ENCODE data around the gene JPH3. TPM values are rescaled to one million over a fixed set of nuclear protein-coding genes. Genes with fewer than 3 reads are reported as not detected.

JPH3 gene
- total RNA-seq, 1 experiment from 2014 or later: 0.57 TPM

DNA sequence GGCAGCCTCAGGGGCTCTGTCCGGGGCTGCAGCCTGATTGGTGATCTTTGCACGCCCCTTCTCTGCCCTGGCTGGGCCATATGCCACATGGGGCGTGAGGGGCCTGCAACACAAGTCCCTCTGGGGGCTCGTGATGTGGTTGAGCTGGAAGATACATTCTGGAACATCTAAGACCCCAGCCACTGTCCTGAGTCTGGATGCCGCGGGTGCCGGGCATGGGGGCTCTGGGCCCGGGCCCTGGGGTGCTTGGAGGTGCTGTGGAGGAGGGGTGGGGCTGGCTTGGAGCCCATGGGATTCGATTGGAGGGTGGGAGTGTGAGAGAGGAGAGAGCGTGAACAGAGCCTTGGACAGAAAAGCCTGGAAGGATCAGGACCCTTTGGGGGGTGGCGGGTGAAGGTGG, 39.4 kb downstream of the JPH3 start:
- Mint-ChIP-seq H3K9me3 (ENCODE audit: low read depth, unreplicated experiment) (no peaks in the 10 kb centered on the region), H3K36me3 (ENCODE audit: insufficient read depth, unreplicated experiment) (peaks cover 7% of the 10 kb centered on the region), H3K27ac (ENCODE audit: unreplicated experiment) (no peak overlapping the region), H3K27me3 (ENCODE audit: unreplicated experiment) (peaks cover 98% of the 10 kb centered on the region), H3K4me3 (ENCODE audit: low read depth, unreplicated experiment) (no peak overlapping the region), H3K4me1 (ENCODE audit: low read depth, unreplicated experiment) (no peaks in the 10 kb centered on the region)
- TF ChIP-seq, protein P1, sequence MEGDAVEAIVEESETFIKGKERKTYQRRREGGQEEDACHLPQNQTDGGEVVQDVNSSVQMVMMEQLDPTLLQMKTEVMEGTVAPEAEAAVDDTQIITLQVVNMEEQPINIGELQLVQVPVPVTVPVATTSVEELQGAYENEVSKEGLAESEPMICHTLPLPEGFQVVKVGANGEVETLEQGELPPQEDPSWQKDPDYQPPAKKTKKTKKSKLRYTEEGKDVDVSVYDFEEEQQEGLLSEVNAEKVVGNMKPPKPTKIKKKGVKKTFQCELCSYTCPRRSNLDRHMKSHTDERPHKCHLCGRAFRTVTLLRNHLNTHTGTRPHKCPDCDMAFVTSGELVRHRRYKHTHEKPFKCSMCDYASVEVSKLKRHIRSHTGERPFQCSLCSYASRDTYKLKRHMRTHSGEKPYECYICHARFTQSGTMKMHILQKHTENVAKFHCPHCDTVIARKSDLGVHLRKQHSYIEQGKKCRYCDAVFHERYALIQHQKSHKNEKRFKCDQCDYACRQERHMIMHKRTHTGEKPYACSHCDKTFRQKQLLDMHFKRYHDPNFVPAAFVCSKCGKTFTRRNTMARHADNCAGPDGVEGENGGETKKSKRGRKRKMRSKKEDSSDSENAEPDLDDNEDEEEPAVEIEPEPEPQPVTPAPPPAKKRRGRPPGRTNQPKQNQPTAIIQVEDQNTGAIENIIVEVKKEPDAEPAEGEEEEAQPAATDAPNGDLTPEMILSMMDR (IDR thresholded peaks at IDR 0.05; ENCODE audit: unreplicated experiment): no peak
- DNase-seq: no peak
- no TSS peak for BruUV-seq (replicated peaks)
- CTCF ChIA-PET: no interaction called here
- intact Hi-C loops (cut with micrococcal nuclease; ENCODE audit: unreplicated experiment): no loop called here

DNA sequence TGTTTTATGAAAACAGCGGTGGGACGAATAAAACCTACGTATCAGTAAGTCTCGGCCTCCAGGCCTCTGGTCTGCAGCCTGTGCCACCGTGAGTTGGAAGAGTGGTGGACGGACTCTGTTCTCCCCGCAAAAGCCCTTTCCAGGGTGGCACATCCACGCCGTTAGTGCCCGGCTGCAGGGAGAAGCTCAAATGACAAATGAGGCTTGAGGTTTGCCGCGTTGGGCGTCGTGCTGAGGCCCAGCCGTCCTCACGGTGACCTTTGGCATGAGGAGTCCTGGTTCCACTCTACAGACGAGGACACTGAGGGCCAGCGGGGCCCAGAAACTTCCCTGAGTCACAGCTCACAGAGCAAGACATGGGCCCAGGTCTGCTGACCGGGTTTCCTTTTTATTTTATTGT, 40.2 kb downstream of the JPH3 start:
- intact Hi-C loops (cut with micrococcal nuclease; ENCODE audit: unreplicated experiment): no loop called here

DNA sequence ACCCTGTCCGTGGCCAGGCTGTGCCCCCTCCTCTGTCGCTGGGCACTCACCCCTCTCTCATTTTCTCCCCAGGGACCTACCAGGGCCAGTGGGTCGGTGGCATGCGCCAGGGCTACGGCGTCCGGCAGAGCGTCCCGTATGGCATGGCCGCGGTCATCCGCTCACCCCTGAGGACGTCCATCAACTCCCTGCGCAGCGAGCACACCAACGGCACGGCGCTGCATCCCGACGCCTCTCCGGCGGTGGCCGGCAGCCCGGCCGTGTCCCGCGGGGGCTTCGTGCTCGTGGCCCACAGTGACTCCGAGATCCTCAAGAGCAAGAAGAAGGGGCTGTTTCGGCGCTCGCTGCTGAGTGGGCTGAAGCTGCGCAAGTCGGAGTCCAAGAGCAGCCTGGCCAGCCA, 41.9 kb downstream of the JPH3 start:
- BruUV-seq (replicated peaks): no TSS peak
- intact Hi-C loops (cut with micrococcal nuclease; ENCODE audit: unreplicated experiment): no loop called here
- Mint-ChIP-seq H3K4me3 (ENCODE audit: low read depth, unreplicated experiment) (no peak overlapping the region), H3K27ac (ENCODE audit: unreplicated experiment) (no peak overlapping the region), H3K27me3 (ENCODE audit: unreplicated experiment) (peaks cover 98% of the 10 kb centered on the region), H3K9me3 (ENCODE audit: low read depth, unreplicated experiment) (no peaks in the 10 kb centered on the region), H3K36me3 (ENCODE audit: insufficient read depth, unreplicated experiment) (peaks cover 6% of the 10 kb centered on the region), H3K4me1 (ENCODE audit: low read depth, unreplicated experiment) (peaks cover 4% of the 10 kb centered on the region)
- CTCF ChIA-PET: no interaction called here
- TF ChIP-seq, protein P1 (IDR thresholded peaks at IDR 0.05; ENCODE audit: unreplicated experiment): no peak
- DNase-seq: no peak

More for the DNA sequence above, 40.2 kb downstream of the JPH3 start:
- Mint-ChIP-seq H3K36me3 (ENCODE audit: insufficient read depth, unreplicated experiment) (peaks cover 7% of the 10 kb centered on the region), H3K4me3 (ENCODE audit: low read depth, unreplicated experiment) (no peak overlapping the region), H3K27me3 (ENCODE audit: unreplicated experiment) (peaks cover 98% of the 10 kb centered on the region), H3K9me3 (ENCODE audit: low read depth, unreplicated experiment) (no peaks in the 10 kb centered on the region), H3K4me1 (ENCODE audit: low read depth, unreplicated experiment) (no peaks in the 10 kb centered on the region), H3K27ac (ENCODE audit: unreplicated experiment) (no peak overlapping the region)
- TF ChIP-seq, protein P1 (IDR thresholded peaks at IDR 0.05; ENCODE audit: unreplicated experiment): no peak
- no peak for DNase-seq
- BruUV-seq (replicated peaks): no TSS peak
- CTCF ChIA-PET: no interaction called here

DNA sequence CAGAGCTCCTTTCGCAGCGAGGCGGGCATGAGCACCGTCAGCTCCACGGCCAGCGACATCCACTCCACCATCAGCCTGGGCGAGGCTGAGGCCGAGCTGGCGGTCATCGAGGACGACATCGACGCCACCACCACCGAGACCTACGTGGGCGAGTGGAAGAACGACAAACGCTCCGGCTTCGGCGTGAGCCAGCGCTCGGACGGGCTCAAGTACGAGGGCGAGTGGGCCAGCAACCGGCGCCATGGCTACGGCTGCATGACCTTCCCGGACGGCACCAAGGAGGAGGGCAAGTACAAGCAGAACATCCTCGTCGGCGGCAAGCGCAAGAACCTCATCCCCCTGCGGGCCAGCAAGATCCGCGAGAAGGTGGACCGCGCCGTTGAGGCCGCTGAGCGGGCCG, 42.3 kb downstream of the JPH3 start:
- CTCF ChIA-PET: no interaction called here
- H3K27me3 Mint-ChIP-seq (ENCODE audit: unreplicated experiment): peaks cover 98% of the 10 kb centered on the region
- H3K27ac Mint-ChIP-seq (ENCODE audit: unreplicated experiment): no peak overlapping the region
- peaks cover 2% of the 10 kb centered on the region for H3K36me3 Mint-ChIP-seq (ENCODE audit: insufficient read depth, unreplicated experiment)
- no peak overlapping the region for H3K4me3 Mint-ChIP-seq (ENCODE audit: low read depth, unreplicated experiment)
- no peaks in the 10 kb centered on the region for H3K9me3 Mint-ChIP-seq (ENCODE audit: low read depth, unreplicated experiment)
- peaks cover 8% of the 10 kb centered on the region for H3K4me1 Mint-ChIP-seq (ENCODE audit: low read depth, unreplicated experiment)
- BruUV-seq (replicated peaks): no TSS peak
- TF ChIP-seq, protein P1 (IDR thresholded peaks at IDR 0.05; ENCODE audit: unreplicated experiment): no peak
- no peak for DNase-seq
- intact Hi-C loops (cut with micrococcal nuclease; ENCODE audit: unreplicated experiment): no loop called here

Data from Calu3 (cell line).